Activated CD8-positive, alpha-beta memory T cell treated with anti-CD3 and anti-CD28 coated beads, Interleukin-2, amount 50 U/mL, for 1 hour (primary cell): Measurements from ENCODE around the gene ADM5.
A peak's percentile ranks its signal among the peaks of the same experiment; 100 is the strongest.

Experiments
- DNase-seq: peaks from one replicate; pipeline ENCODE4 v3.0.0-alpha.2; 2020; ENCODE audit errors: extremely low read depth

The ADM5 gene

GRCh38 chr19:49689133-49690078 lies at the start of gene ADM5:
Gene ADM5, plus strand, starts transcription at chr19:49689594. Its CDS starts 244 bp downstream, at chr19:49689838.
- no peak for DNase-seq

- peak; percentile 100 for DNase-seq
These were observed 49.1 kb upstream of the ADM5 start, which contains the start of gene RRAS for GRCh38 chr19:49640113-49640898. Gene RRAS, minus strand, starts transcription at chr19:49640143. Its CDS starts 45 bp downstream, at chr19:49640098.

GRCh38 chr19:49641688-49642491 lies 47.5 kb upstream of the ADM5 start, which contains the start of gene SCAF1:
Gene SCAF1, plus strand, starts transcription at chr19:49642209. Its CDS starts 2,818 bp downstream, at chr19:49645027.
- peak; percentile 97 for DNase-seq

DNA sequence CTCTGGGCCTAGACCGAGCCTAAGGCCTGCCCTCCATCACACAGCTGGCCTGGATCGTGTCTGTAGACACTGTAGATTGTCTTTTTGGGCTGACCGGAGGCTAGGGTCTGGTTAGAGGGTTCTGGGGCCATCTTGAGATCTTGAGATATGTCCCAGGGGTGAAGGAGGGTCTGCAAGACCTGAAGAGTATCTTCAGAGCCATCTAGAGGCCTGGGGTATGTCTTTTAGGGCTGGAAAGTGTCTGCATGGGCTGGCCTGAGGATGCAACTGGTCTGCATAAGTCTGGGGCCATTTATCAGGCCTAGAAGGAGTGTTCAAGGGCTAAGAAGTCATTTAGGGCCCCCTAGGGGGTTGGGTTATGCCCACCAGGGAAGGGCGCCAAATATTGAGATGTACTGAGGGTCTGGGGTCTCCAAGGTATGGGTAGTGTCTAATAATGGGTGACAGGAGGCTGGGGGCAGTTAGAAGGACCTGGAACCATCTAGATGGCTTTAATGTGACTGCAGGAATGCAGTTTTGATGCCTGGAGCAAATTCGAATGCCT lies 46.8 kb upstream of the ADM5 start:
- no peak for DNase-seq

DNA sequence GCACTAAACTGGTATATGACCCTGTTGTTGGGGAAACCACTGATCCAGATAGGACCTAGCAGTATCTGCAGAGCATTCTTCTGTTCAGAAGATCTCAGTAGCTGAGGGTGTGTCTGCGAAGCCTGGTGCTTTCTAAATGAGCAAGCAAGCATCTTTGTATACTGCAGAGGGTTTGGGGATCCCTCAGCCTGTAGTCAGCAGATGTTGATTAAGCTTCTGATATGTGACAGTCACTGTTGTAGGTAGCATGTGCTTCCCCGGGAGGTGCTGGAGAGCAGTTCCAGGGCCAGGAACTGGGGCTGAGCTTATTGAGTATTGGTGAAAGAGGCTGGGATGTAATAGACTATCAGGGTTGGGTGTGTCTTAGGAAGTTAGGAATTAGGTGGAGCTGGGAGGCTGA lies 45.9 kb upstream of the ADM5 start:
- no peak for DNase-seq

- DNase-seq, result no peak
These were observed 43.8 kb upstream of the ADM5 start for GRCh38 chr19:49645592-49645991.

DNA sequence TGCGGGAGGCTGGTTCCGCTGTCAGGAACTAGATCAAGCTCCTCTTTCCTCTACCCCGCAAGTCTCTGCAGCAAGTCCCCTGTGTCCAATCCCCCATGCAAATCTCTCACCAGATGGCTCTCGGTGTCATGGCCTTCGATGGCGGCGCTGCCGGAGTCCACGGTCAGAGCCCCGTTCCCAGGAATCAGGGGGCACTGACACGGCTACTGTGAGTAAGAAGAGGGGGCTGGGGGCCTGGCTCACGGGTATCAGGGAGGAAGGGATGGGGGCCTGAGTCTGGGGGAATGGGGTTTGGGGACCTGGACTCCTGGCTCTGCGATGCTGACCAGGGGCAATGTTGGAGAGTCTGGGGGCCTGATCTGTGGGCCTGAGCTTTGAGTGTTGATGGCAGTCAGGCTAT lies 43.4 kb upstream of the ADM5 start:
- DNase-seq, result no peak

- no peak for DNase-seq
These were observed 42.8 kb upstream of the ADM5 start for GRCh38 chr19:49646586-49646985.

DNA sequence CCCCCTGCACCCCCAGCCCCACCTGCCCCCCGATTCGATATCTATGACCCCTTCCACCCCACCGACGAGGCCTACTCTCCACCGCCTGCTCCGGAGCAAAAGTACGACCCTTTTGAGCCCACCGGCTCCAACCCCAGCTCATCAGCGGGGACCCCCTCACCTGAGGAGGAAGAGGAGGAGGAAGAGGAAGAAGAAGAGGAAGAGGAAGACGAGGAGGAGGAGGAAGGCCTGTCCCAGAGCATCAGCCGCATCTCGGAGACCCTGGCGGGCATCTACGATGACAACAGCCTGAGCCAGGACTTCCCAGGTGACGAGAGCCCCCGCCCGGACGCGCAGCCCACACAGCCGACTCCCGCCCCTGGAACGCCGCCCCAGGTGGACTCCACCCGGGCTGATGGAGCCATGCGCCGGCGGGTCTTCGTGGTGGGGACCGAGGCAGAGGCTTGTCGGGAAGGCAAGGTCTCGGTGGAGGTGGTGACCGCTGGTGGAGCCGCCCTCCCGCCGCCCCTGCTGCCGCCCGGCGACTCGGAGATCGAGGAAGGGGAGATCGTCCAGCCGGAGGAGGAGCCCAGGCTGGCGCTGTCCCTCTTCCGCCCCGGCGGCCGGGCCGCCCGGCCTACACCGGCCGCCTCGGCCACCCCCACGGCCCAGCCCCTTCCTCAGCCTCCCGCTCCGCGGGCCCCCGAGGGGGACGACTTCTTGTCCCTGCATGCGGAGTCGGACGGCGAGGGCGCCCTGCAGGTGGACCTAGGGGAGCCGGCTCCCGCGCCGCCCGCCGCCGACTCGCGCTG lies 38.2 kb upstream of the ADM5 start:
- DNase-seq, result no peak

- DNase-seq, result no peak
These were observed 37.4 kb upstream of the ADM5 start for GRCh38 chr19:49651820-49652550.

- DNase-seq, result no peak
These were observed 36.6 kb upstream of the ADM5 start for GRCh38 chr19:49652551-49653465.

DNA sequence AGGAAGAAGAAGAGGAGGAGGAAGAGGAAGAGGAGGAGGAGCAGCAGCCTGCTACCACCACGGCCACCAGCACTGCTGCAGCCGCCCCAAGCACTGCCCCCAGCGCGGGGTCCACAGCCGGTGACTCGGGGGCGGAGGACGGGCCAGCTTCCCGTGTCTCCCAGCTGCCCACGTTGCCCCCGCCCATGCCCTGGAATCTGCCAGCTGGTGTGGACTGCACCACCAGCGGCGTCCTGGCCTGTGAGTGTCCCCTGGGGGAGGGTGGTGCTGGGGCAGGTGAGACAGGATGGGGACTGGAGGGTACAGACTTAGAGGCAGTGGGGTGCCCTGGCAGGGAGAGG lies 36.0 kb upstream of the ADM5 start:
- DNase-seq, result no peak

GRCh38 chr19:49654581-49654980 lies 34.8 kb upstream of the ADM5 start:
- no peak for DNase-seq

- DNase-seq, result no peak
These were observed 33.6 kb upstream of the ADM5 start for GRCh38 chr19:49655570-49656455.

DNA sequence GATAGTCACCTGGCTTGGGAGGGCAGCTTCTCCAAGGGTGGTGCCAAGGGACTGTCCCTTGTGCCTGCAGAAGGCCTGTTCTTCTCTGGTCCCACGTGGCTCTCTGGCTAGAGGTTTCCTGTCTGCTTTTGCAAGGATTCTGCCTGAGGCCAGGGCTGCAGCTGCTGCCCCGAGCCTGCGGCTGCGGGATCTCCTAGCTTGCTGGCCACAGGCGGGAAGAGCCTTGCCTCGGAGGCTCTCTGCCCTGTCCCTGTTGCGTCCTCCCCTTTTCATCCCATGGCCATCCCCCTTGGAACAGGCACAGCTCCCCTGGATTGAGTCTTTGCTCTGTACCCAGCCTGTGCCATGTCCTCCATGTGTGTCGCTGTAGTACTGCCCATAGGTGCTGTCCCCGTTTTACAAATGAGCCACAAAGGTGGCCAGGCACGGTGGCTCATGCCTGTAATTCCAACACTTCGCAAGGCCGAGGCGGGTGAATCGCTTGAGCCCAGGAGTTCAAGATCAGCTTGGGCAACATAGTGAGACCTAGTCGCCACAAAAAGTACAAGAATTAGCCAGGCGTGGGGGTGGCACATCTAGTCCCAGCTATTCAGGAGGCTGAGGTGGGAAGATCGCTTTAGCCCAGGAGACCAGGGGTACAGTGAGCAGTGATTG lies 32.8 kb upstream of the ADM5 start:
- DNase-seq, result no peak

DNA sequence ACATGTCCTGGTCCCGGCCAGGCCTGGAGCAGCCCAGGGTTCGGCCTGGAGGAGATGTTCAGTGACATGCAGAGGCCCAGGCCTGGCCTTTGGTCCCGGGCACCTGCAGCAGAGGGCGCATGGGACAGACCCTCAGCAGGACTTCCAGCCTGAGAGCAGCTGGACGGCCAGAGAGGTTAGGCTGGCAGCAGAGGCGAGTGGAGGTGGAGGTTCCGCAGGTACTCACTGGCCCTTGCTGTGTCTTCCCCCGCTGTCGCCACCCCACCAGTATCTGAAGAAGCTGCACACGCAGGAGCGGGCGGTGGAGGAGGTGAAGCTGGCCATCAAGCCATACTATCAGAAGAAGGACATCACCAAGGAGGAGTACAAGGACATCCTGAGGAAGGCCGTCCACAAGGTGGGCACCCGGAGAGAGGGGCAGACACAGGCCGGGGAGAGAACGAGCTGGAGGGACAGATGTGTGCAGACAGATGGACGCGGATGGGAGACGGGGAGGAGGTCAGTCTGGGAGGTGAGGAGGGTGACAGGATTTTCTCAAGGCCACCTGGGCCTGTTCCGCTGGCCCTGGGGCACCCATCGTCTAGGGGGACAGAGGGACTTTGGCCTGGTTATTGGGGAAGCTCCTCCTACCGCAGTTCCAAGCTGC lies 31.8 kb upstream of the ADM5 start:
- DNase-seq, result no peak

DNA sequence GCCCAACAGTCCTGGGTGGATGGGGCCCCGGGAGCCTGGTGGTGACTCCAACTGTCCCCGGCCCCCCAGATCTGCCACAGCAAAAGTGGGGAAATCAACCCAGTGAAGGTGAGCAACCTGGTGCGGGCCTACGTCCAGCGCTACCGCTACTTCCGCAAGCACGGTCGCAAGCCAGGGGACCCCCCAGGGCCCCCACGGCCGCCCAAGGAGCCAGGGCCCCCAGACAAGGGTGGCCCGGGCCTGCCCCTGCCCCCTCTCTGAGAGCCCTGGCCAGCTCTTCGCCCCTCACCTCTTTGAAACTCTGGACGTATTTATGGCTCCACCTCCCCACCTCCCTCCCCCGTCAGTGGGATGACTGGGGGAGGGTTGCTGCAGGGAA lies 31.3 kb upstream of the ADM5 start:
- no peak for DNase-seq
